Stimulated activated CD4-positive, alpha-beta T cell treated with anti-CD3 and anti-CD28 coated beads, Interleukin-1b, Interleukin-23, amount 100 ng/mL, for 4 hours (primary cell): ENCODE results near the gene DDX24.

ENCODE experiments used
- DNase-seq, 2 donors: peaks; one replicate each; pipeline ENCODE4 v3.0.0-alpha.2; 2020; ENCODE audit warnings: low read depth in 2 of 2

DDX24 gene

DNA sequence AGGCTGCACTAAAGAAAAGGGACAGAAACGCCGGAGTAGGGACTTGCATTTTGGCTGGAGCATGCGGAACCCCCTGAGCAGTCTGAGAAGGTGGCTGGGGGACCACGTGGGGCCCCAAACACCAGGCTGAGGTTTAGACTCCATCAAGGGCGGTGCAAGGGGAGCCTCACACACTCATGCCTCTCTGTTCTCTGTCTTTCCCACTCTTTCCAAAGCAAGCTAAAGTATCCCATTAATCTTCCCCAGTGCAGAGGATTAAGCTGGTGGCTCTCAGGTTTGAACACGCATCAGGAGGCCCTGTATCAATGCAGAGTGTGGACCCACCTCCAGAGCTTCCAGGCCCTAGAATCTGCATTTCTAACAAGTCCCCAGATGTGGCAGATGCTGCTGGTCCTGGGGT lies 70.4 kb downstream of the DDX24 start:
- DNase-seq = no peak

DNA sequence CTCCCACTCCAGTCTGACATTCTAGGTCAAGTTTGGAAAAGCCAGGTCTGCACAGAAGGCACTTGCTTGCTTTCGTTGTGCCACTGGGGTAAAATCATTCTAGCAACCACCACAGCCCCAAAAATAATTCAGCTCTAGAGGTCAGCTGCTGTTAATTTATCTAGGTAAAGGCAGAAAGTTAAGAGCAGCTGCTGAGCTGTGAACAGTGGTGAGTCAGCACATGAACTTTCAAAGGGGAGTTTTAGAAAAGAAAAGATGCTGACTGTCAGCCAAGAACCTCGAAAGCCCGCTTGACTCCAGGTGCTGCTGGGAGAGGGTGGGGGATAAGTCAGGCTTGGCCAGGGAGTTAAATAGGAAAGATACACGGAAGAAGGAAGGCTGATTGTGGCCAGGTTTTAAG lies 71.2 kb downstream of the DDX24 start:
- DNase-seq = no peak

DNA sequence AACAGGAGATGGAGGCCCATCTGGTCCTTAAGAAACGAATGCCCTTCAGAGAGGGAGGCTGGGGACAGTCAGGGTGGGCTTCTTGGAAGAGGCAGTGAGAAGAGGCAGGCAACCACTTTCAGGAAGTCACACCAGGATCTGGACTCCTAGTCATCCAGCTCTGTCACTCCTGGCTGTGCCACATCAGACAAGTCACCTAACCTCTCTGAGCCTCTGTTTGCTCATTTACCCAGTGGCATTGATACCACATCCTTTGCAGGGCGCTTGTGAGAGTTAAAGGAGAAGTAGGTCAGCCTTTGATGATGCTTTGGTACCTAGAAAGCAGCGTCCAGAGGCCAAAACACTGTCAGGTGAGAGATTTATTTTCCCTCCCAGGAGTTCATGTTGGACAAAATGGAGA lies 72.8 kb downstream of the DDX24 start:
- no peak for DNase-seq

DNA sequence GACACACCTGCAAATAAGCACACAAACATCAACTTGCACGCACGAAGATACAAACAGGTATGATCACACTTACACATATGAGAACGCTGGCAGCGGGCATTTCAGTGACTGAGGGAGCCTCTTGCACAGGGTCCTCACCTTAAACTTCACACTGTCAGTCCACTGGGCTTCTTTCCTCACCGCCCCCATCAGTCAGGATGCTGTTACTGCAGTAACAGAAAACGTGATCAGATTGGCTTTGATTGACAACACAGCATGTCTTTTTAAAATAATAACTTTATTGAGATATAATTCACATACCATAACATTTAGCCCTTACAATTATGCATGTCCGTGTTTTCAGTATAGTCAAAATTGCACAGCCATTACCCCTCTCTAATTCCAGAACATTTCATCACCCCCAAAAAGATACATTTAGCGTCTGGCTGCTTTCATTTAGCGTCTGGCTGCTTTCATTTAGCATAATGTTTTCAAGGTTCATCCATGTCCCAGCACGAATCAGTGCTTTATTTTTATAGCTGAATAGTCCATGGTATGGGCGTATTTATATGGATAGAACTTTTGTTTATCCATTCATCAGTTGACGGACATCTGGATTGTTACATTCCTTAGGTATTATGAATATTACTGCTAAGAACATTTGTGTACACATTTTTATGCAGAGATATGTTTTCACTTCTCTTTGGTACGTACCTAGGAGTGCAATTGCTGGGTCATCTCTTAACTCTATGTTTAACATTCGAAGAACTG lies 75.5 kb downstream of the DDX24 start:
- DNase-seq = no peak

DNA sequence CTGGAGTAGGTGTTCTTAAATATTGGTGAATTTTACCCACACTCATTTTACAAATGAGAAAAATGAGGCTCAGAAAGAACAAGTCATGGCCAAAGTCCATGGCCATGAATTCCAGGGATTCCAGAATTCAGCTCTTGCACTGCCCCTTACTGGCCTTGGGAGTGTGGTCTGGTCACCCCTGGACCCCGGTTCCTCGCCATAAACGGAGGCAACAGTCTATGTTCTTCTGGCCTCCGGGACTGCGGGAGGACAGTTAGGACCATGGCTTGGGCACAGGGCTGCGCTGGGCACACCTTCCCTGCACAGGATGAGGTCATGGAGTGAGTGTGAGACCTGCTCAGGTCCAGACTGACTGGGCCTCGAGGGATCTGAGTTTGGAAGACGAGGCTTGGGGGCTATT lies 77.0 kb downstream of the DDX24 start:
- DNase-seq = no peak

DNA sequence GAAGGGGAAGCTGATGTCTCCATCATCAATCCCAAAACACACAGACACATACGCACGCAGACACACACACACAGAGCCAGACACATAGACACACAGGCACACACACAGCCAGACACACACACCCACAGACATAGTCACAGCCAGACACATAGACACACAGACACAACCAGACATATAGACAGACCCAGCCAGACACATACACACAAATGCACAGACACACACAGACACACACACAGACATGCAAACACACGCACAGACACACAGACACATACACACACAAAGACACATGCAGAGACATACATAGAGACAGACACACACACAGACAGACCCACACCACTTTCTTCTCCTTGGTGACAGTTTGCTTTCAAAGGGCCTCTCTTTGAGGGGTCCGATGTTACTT lies 77.6 kb downstream of the DDX24 start:
- DNase-seq = no peak

DNA sequence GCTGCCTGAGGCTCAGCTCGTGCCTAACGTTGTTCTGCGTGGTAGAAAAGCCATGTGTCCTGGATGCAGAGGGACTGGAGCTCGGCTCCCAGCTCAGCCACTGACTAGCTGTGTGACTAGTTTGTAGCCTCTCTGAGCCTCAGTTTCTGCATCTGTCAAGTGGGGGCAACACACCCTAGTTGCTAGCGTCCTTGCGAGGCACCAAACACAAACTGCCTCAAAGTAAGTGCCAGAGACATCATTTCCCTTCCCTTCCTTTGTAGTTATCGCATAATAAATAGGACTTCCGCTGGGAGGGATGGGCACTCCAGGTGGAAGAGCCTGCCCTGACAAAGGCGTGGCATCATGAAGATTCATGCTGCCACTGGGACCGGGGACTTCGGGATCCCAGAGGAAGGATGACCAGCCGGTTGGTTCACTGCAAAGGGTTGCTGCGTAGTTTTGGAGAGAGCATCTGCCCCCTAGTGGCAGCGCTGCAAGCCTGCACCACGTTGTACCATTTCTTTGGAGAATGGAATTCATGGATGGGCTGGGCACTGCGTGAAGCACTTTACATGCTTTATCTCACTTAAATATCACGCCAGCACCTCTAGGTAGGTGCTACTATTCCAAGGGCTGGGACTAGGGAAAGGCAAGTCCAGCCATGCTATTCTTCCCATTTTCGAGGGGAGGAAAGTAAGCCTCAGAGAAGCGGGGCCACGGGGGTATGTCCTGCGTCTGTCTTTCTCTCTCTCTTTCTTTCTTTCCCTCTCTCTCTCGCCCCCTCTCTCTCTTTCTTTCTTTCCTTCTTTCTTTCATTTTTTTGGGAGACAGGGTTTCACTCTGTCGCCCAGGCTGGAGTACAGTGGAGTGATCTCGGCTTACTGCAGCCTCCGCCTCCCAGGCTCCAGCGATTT lies 79.3 kb downstream of the DDX24 start:
- peak; percentile 46 to 52 for DNase-seq

DNA sequence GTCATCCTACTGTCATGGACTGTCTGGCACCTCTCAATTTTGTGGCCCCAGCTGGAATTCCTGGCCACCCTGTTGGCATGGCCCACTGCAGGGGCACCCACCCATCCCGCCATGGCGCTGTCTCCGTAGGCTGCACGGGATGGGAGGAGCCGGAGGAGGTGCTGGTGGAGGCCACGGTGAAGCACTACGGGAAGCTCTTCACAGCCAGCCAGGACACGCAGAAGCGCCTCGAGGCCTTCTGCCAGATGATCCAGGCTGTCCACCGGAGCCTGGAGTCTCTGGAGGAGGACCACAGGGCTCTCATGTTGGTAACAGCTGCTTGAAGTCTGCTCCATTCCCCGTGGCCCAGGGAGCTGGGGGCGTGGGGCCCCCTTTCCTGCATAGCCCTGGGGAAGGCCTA lies 80.0 kb downstream of the DDX24 start:
- DNase-seq = no peak

DNA sequence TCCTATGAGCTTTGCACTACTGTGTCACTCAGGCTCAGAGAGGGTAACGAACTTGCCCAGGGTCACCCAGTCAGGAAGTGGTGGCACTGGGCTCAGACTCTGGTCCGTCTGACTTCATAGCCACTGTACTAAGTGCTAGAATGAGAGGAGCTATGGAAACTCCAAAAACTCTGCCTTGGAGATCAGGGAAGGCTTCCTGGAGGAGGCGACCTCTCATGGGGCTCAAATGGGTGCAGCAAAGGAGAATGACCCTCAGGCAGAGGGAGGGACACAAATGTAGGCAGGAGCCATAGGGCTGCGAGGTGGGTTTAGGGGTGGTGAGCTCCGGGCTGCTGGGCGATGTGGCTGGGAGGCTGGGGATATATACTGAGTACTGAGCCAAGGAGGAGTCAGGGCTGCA lies 80.7 kb downstream of the DDX24 start:
- no peak for DNase-seq

DNA sequence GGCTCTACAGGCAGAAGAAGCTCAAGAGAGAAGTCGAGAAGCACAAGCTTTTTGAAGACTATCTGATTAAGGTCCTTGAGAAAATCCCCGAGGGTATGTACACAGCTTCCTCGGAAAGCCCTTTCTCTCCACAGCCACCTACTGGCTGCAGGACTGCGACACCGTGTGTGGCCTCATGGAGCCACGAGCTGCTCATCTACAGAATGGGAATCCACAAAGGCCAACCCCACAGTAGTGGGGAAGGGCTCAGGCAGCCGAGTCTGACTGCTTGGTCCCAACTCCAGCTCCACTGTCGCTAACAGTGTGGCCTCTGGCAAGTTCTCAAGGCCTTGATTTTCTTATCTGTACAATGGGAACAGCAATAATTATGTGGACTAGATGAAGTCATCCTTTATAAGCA lies 81.4 kb downstream of the DDX24 start:
- no peak for DNase-seq

DNA sequence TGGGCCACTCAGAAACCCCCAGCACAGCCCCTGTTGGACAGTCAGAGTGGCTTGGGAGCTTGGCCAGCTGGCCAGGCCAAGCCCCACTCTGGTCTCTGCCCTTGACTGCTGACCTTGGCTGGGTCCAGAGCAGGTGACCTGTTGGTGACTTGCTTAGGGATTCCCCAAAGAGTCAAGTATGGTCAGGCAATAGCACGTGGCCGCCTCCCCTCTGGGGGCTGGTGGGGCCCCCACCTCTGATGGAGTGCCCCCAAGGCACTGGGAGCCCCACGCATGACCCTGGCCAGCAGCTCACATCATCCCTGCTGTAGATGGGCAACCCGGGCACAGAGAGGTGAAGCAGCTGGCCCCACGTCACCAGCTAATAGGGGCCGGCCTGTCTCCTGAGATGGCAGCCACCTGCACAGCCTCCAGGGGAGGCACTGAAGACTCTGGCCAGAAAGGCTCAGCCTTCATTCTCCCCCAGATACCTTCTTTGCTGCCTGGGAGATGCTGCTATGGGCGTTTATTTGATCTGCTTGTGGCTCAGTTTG lies 82.1 kb downstream of the DDX24 start:
- no peak for DNase-seq
